Measurements from ENCODE around the gene KL.

KL gene

DNA sequence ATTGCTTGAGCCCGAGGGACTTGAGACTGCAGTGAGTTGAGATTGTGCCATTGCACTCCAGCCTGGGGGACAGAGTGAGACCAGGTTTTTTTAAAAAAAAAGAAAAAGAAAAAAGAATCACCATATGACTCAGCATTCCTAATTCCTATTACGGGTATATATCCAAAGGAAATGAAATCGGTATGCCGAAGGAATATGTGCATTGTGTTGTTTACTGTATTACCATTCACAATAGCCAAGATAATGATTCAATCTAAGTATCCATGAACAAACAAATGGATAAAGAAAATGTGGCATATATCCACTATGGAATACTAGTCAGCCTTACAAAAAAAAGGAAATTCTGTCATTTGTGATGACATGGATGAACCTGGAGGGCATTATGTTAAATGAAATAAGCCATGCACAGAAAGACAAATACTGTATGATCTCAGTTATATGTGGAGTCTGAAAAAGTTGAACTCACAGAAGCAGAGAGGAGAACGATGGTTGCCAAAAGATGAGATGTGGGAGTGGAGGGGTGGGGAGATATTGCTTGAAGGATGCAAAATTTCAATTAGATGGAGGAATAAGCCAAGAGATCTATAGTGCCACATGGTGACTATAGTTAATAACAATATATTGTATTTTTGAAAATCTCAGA, 4.3 kb upstream of the KL start:
- TF ChIP-seq ZNF274 (IDR thresholded peaks at IDR 0.05; ENCODE audit: low read depth, low read length): no peak
- H3K4me3 ChIP-seq (ENCODE audit: low read length): no peak overlapping the region

DNA sequence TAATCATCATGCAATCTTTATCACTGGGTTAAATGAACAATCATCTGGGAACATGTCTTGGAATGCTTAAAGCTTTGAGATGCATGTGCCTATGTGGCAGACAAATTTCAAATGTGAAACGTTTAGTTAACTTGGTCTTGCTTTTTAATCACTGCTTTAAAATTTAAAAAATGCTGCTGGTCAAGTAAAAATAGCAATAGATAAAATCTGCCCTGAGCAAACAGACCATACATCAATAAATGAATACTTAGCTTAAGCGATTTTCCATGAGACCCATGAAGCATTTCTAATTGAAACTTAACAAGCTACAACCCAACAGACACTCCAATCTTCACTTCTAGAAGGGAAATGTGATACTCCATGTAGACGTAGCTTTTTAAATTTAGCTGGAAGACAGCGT, 1.9 kb upstream of the KL start:
- H3K4me3 ChIP-seq (ENCODE audit: low read length): no peak overlapping the region
- TF ChIP-seq ZNF274 (IDR thresholded peaks at IDR 0.05; ENCODE audit: low read depth, low read length): no peak

DNA sequence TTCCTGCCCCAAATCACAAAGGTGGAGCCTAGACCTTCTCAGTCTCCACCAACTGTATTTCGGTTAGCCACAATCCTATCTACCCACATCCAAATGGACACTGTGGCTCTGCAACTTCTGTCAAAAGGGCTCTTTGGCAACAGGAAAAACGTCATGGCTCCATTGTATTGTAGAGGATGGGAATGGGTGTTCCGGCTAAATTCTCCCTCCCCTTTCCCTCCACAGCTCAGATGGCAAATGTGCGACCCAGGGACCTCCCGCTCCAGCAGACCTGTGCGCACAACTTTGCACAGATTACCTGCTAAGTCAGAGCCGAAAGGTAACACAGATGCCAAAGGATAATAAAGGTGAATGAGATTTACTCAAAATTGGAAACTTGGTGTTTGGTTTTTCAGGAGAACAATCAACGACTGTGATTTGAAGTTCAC, 968 bp upstream of the KL start:
- no peak for TF ChIP-seq ZNF274 (IDR thresholded peaks at IDR 0.05; ENCODE audit: low read depth, low read length)
- no peak overlapping the region for H3K4me3 ChIP-seq (ENCODE audit: low read length)

DNA sequence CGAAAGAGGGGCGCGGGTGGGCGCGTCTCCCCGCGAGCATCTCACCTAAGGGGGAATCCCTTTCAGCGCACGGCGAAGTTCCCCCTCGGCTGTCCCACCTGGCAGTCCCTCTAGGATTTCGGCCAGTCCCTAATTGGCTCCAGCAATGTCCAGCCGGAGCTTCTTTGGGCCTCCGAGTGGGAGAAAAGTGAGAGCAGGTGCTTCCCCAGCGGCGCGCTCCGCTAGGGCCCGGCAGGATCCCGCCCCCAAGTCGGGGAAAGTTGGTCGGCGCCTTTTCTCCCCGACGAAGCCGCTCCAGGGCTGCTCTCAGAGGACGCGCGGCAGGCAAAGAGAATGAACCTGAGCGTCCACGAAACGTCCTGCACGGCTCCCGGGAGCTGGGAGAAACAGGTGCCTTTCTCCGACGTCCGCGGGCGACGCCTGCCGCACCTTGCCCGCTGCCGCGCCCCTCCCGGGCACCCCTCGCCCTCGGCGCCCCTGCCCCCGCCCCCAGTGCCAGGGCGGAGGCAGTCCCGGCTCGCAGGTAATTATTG, 366 bp upstream of the KL start:
- peak overlapping the region; percentile 32; the same call in 1 of the 2 replicates for H3K4me3 ChIP-seq (ENCODE audit: low read length)
- TF ChIP-seq ZNF274 (IDR thresholded peaks at IDR 0.05; ENCODE audit: low read depth, low read length): no peak

DNA sequence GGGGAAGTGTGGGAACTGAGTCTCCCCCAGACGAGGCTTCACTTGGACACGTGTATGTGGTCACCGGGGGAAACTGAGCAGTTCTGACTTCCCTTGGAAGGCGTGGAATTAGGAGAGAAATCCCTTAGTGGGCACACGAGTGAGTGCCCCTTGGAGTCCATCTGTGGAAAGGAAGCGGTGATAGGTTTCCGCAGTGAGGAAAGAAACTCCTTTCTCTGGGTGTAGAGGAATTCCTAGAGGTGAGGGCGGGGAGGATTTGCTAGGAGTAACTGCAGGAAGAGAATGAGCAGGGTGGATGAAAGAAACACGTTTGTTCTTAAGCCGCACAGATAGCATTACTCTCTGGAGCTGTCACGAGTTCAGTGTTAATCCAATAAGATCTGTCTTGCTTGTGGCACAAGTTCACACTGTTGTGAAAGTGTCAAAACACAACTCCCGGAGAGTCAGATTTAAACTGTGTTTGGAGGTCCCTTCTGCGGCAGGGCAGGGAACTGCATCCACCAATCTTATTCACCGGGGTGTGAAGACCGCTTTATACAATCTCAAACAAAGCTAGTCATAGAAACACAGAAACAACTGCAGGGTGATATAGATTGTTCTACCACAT, 1.2 kb downstream of the KL start:
- TF ChIP-seq ZNF274 (IDR thresholded peaks at IDR 0.05; ENCODE audit: low read depth, low read length): no peak
- peak overlapping the region; percentile 75 for H3K4me3 ChIP-seq (ENCODE audit: low read length)

DNA sequence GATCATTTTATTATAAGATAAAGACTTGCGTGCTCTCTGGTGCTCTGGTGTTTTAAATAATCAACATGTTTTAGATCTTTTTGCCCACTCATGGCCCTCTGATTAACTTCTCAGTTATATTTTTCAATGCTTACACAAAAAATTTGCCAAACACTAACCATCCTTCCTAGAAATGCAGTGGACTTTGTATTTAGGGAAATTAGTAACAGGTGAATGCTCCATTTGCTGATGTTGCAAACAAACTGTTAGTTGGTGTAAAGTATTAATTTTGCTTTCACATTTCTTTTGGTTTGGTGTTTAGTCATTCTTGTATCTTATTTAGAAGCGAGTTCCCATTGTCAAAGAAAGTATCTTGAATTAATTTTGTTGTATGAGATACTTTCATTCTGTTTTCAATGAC, 2.7 kb downstream of the KL start:
- no peak overlapping the region; the same call in 1 of the 2 replicates for H3K4me3 ChIP-seq (ENCODE audit: low read length)
- TF ChIP-seq ZNF274 (IDR thresholded peaks at IDR 0.05; ENCODE audit: low read depth, low read length): no peak

DNA sequence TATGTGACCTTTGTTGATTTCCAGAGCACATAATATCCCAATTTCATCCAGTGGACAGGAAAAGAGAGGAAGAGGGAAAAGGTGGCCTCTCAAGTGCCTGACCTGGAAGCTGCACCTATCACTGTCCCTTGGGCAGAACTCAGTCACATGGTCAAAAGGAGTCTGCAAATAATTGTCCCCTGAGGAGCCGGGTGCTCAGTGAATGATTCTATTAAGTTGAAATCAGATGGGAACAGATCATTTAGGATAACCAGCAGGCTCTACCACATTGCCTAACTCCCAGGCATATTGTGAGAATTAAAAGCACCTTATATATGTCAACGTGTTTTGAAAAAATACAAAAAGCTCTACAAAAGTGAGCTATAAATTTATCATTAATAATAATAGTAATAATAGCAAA, 6.8 kb downstream of the KL start:
- no peak for TF ChIP-seq ZNF274 (IDR thresholded peaks at IDR 0.05; ENCODE audit: low read depth, low read length)

DNA sequence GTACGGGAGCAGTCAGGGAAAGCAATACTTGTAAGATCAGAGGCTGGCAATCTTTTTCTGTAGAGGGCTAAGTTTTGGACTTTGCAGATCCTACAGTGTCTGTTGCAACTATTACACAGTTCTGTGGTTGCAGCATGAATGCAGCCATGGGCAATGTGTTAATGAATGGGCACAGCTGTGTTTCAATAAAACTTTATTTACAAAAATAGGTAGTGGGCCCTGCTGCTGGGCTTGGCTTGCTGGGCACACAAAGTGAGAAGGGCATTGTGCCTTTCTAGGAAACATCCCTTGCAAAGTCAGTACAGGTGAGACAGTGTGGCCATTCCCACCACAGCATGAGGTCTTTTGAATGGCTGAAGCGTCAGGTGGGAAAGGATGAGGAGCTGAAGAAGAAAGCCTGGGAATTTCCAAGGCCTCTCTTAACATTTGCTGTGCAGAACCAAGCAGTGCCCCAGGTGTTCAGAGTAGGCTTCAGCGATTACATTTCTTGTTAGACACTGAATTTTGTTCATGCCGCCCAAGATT, 9.1 kb downstream of the KL start:
- no peak overlapping the region for H3K4me3 ChIP-seq (ENCODE audit: low read length)
- no peak for TF ChIP-seq ZNF274 (IDR thresholded peaks at IDR 0.05; ENCODE audit: low read depth, low read length)

More for the DNA sequence above, 6.8 kb downstream of the KL start:
- H3K4me3 ChIP-seq (ENCODE audit: low read length): no peak overlapping the region

DNA sequence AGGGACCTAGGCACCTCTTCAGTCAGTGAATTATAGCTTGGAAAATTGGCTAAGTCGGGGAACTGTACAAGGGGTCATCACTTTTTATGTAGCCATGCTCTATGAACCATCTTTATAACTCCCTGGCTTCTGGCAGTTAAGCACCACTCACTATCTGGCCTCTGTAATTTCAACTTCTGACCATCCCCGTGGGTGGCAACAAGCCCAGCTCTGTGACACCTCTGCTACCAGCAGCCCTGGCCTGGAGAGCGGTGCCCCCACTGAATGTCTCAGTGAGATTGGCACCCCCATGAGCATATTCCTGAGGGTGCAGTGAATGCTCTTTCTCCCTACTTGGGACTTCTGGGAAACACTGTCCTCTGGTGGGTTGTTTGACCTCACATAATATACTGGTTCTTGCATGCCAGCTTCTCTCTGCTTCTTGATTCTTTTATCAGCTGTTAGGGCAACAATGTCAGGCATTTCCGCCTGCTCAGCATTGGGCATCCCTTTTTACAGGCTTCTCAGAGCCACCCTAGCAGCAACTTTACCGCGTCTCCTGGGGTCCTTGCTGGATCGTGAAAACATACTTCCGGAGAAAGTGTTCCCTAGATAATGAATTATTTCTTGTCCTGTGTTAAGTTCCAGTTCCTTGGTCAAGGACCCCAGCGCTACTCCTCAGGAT, 10.4 kb downstream of the KL start:
- TF ChIP-seq ZNF274 (IDR thresholded peaks at IDR 0.05; ENCODE audit: low read depth, low read length): no peak

DNA sequence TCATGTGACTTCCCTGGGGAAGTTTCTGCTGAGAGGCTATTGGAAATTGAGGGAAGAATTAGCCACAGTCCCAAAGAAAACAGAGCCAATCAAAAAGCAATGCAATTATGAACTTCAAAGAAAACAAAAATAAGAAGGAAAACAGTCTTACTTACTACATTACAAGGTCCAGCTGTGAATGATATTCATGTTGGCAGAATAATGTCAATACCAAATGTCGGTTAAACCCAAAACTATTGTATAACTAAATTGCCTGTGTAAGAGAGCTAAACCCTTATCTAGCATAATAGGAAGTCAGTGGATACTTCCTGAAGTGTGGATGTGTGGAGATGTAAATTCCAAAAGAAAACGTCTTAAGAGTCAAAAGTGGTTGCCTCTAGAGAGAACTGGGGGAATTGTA, 12.4 kb downstream of the KL start:
- no peak overlapping the region for H3K4me3 ChIP-seq (ENCODE audit: low read length)
- no peak for TF ChIP-seq ZNF274 (IDR thresholded peaks at IDR 0.05; ENCODE audit: low read depth, low read length)

More for the DNA sequence above, 10.4 kb downstream of the KL start:
- H3K4me3 ChIP-seq (ENCODE audit: low read length): no peak overlapping the region

DNA sequence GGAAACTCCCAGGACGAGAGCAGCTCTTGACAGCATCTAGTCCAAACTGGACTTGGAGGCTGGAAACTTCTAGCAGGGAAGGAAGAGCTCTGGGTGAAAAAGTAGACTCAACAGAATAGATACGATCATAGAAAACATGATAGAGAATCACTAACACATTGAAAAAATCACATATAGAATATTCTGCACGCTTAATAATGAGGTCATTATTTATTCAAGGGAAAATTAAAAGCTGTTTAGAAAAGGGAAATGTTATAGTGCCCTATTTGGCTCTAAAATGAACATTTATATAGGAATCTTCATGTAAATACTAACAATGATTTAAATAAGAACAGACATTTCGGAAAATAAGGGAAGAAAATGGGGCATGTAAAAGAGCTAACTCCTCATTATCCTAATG, 15.1 kb downstream of the KL start:
- no peak for TF ChIP-seq ZNF274 (IDR thresholded peaks at IDR 0.05; ENCODE audit: low read depth, low read length)
- no peak overlapping the region for H3K4me3 ChIP-seq (ENCODE audit: low read length)

DNA sequence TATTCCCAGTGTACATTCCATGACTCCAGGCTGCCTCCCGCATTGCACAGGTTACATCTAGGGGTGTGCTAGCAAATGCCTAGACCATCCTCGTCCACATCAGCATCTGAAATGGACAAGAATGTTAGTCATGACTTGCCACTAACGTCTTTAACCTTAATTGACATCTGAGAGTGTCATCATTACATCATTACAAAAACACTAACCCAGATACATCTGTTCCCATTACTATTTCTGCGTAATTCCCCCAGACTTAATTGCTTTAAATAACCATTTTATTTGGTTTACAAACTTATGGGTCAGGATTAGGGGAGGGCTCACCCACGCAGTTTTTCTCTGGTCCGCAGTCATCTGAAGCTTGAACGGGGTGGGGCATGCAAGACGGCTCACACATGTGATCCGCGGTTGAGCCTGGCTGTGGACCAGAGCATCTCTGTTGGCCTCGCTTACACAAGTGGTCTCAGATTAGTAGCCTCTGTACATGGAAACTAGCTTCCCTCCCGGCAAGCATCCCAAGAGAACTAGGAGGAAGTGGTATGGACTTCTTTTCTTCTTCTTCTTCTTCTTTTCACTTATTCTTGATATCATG, 15.9 kb downstream of the KL start:
- no peak overlapping the region for H3K4me3 ChIP-seq (ENCODE audit: low read length)
- TF ChIP-seq ZNF274 (IDR thresholded peaks at IDR 0.05; ENCODE audit: low read depth, low read length): no peak

DNA sequence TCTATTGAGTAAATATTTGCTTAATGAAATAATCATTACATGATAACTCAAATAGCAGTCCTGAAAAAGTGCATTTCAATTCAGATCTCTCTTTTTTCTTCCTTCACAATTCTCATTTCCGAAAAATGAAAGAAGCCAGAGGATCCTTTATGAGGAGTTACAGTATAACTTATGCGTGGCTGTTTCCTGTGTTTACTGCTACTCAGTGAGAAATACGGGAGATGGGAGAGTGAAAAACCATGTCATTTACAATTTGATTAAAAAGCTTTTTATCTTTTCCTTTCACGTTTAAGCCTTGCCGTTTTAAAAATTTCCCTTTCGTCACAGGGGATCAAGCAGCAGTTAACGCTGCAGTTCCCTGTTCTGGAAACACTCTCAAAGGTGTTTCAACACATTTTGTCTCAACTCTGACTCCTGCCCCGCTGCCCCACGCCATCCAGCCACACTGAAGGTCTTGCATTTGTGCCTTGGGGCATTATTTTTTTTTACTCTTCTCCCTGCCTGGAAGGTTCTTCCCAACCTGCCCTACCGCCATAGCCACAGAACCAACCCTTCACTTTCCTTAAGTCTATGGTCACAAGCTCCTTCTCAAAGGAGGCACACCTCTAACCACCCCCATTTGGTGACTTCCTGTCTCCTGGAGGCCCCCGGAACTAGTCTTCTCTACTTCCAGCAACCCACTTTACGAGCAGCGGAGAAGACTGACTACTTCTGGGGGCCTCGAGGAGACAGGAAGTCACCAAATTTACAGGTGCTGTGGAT, 17.0 kb downstream of the KL start:
- H3K4me3 ChIP-seq (ENCODE audit: low read length): peak overlapping the region; percentile 25; the same call in 1 of the 2 replicates
- TF ChIP-seq ZNF274 (IDR thresholded peaks at IDR 0.05; ENCODE audit: low read depth, low read length): no peak

DNA sequence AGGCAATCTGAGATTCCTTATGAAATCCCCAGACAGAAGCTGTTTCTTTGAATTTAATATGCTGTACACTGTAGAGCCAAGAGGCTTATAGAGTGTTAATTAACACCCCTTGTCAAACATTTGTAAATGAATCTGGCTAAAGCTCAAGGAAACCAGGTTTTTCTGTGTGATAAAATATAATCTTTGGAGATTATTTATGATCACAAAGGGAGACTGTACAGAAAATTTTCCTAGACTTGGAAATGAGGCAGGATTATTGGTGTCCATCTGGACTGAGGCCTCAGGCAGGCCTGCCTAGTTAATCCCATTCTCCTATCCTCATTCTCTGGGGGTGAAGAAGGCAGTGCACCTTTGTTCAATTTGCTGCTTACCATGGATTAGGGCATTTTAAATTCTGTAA, 17.8 kb downstream of the KL start:
- TF ChIP-seq ZNF274 (IDR thresholded peaks at IDR 0.05; ENCODE audit: low read depth, low read length): no peak
- H3K4me3 ChIP-seq (ENCODE audit: low read length): no peak overlapping the region

Data from GM08714 (cell line).